ENCODE results near the gene R3HDM4.

Gene R3HDM4

GRCh38 chr19:866769-867300, 46.2 kb downstream of the R3HDM4 start:
- no peak for DNase-seq (ENCODE audit: low read depth)
- TF ChIP-seq CTCF (IDR thresholded peaks at IDR 0.05; ENCODE audit: low read length, missing control alignments) = no peak
- no peak overlapping the region for H3K4me3 ChIP-seq (replicated peaks; ENCODE audit: low read depth, low read length)

- H3K4me3 ChIP-seq (replicated peaks; ENCODE audit: low read depth, low read length) = no peak overlapping the region
- no peak for TF ChIP-seq CTCF (IDR thresholded peaks at IDR 0.05; ENCODE audit: low read length, missing control alignments)
- no peak for DNase-seq (ENCODE audit: low read depth)
Observed at GRCh38 chr19:863315-863620, 49.8 kb downstream of the R3HDM4 start.

- peak; percentile 35 for DNase-seq (ENCODE audit: low read depth)
- H3K4me3 ChIP-seq (replicated peaks; ENCODE audit: low read depth, low read length) = no peak overlapping the region
- TF ChIP-seq CTCF (IDR thresholded peaks at IDR 0.05; ENCODE audit: low read length, missing control alignments) = no peak
Observed at GRCh38 chr19:862581-863314, 50.3 kb downstream of the R3HDM4 start.

- peak; percentile 28 for DNase-seq (ENCODE audit: low read depth)
- no peak overlapping the region for H3K4me3 ChIP-seq (replicated peaks; ENCODE audit: low read depth, low read length)
- no peak for TF ChIP-seq CTCF (IDR thresholded peaks at IDR 0.05; ENCODE audit: low read length, missing control alignments)
Observed at GRCh38 chr19:861756-862580, 51.1 kb downstream of the R3HDM4 start.

GRCh38 chr19:861141-861755, 51.8 kb downstream of the R3HDM4 start:
- no peak for DNase-seq (ENCODE audit: low read depth)
- no peak for TF ChIP-seq CTCF (IDR thresholded peaks at IDR 0.05; ENCODE audit: low read length, missing control alignments)
- no peak overlapping the region for H3K4me3 ChIP-seq (replicated peaks; ENCODE audit: low read depth, low read length)

GRCh38 chr19:858868-859843, 53.9 kb downstream of the R3HDM4 start, which contains the start of gene CFD:
Gene CFD (plus strand): TSS chr19:859664. CDS start chr19:859690, 26 bp downstream.
- peak within 1 kb of the TSS; percentile 22 for H3K4me3 ChIP-seq (replicated peaks; ENCODE audit: low read depth, low read length)
- no peak for TF ChIP-seq CTCF (IDR thresholded peaks at IDR 0.05; ENCODE audit: low read length, missing control alignments)
- no peak for DNase-seq (ENCODE audit: low read depth)

All from fibroblast of pulmonary artery (primary cell).